DOHH2 (cell line): ENCODE data around the gene ORAI1.

Source experiments
- EZH2phosphoT487 ChIP-seq: fragments of 200-600 bp; sonication (generic); IDR thresholded peaks from 2 replicates; pipeline ENCODE4 v1.6.1; 2017; ENCODE audit warnings: borderline replicate concordance, mild to moderate bottlenecking, antibody characterized with exemption, low read length, moderate library complexity, mixed read lengths
- TF ChIP-seq, protein P1 (sequence below): fragments of 200-600 bp; sonication (generic); IDR thresholded peaks from one replicate; pipeline ENCODE4 v1.5.1; 2014; ENCODE audit warnings: antibody characterized with exemption, mild to moderate bottlenecking, low read depth, low read length; ENCODE audit not compliant: poor library complexity, severe bottlenecking

DNA sequence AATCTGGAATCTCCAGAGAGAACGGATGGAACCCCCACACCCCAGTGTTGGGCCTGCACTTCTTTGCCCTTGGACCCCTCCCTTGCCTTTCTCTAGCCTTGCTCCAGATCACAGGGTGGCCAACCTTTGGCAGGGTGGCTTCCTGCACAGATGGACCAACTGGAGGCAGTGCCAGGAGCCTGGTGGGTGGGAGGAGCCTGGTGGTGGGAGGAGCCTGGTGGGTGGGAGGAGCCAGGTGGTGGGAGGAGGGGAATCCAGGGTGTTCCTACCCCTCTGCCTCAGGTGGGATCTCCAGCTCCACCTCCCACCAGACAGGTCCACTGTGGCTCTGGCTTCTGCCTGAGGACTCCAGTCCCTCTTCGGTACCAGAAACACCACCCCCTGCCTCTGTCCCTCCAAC, 15.0 kb upstream of the ORAI1 start:
- TF ChIP-seq, protein P1, sequence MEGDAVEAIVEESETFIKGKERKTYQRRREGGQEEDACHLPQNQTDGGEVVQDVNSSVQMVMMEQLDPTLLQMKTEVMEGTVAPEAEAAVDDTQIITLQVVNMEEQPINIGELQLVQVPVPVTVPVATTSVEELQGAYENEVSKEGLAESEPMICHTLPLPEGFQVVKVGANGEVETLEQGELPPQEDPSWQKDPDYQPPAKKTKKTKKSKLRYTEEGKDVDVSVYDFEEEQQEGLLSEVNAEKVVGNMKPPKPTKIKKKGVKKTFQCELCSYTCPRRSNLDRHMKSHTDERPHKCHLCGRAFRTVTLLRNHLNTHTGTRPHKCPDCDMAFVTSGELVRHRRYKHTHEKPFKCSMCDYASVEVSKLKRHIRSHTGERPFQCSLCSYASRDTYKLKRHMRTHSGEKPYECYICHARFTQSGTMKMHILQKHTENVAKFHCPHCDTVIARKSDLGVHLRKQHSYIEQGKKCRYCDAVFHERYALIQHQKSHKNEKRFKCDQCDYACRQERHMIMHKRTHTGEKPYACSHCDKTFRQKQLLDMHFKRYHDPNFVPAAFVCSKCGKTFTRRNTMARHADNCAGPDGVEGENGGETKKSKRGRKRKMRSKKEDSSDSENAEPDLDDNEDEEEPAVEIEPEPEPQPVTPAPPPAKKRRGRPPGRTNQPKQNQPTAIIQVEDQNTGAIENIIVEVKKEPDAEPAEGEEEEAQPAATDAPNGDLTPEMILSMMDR, result no peak
- no peak for TF ChIP-seq EZH2phosphoT487
